H1 (cell line): Measurements from ENCODE around the gene BLOC1S3. TPM values are rescaled to one million over a fixed set of nuclear protein-coding genes. Genes with fewer than 3 reads are reported as not detected.

Experiments
- CTCF ChIA-PET: fragments of 300-600 bp; sonication (Branson Sonifier 250); formaldehyde crosslinking; loops from one replicate; lab custom pipeline; 2021; ENCODE audit not compliant: partially characterized antibody; lab: Charles Lee
- POLR2A ChIA-PET: fragments of 300-600 bp; sonication (Branson Sonifier 250); formaldehyde crosslinking; loops from one replicate; lab custom pipeline; 2021; ENCODE audit warnings: inconsistent platforms; ENCODE audit not compliant: partially characterized antibody; lab: Charles Lee
- DNase-seq, 2 experiments: peaks; one replicate each; pipeline versions ENCODE4 v3.0.0 to v3.0.0-alpha.2; 2010 to 2022; ENCODE audit warnings: low spot score in 2 of 2, low read depth in 1 of 2, mixed read lengths in 1 of 2
- FAIRE-seq: peaks from 2 replicates; lab custom pipeline; 2011; peaks lifted over from hg19 to GRCh38; lab: Jason Lieb, UNC
- H2AFZ ChIP-seq: 2 replicates; pipeline ENCODE4 v1.8.1; 2012; ENCODE audit warnings: low read length, inconsistent platforms
- H2AK5ac ChIP-seq: 2 replicates; pipeline ENCODE4 v1.6.1; 2013; ENCODE audit warnings: low read depth, low read length
- H2BK120ac ChIP-seq: replicated peaks from 2 replicates; pipeline ENCODE3; 2013; ENCODE audit warnings: low read depth, low read length, inconsistent platforms
- H2BK12ac ChIP-seq: 2 replicates; pipeline ENCODE4 v1.6.1; 2013; ENCODE audit warnings: low read depth, low read length
- H2BK15ac ChIP-seq: 2 replicates; pipeline ENCODE4 v1.6.1; 2013; ENCODE audit warnings: low read length
- H2BK20ac ChIP-seq: 2 replicates; pipeline ENCODE4 v1.6.1; 2013; ENCODE audit warnings: low read length
- H2BK5ac ChIP-seq: 2 replicates; pipeline ENCODE4 v1.6.1; 2013; ENCODE audit warnings: low read depth, low read length
- H3K14ac ChIP-seq: 2 replicates; pipeline ENCODE4 v1.6.1; 2013; ENCODE audit warnings: inconsistent platforms; ENCODE audit not compliant: insufficient read length
- H3K18ac ChIP-seq: 2 replicates; pipeline ENCODE4 v1.6.1; 2013; ENCODE audit warnings: low read length; ENCODE audit errors: extremely low read depth
- H3K23ac ChIP-seq: 2 replicates; pipeline ENCODE4 v1.6.1; 2013; ENCODE audit warnings: inconsistent platforms; ENCODE audit not compliant: insufficient read length
- H3K23me2 ChIP-seq: 2 replicates; pipeline ENCODE4 v1.6.1; 2013; ENCODE audit warnings: low read depth, low read length
- H3K27ac ChIP-seq: 2 replicates; pipeline ENCODE4 v1.6.1; 2011; ENCODE audit warnings: low read depth, low read length, inconsistent platforms
- H3K27me3 ChIP-seq, 4 experiments: replicated peaks in 1 of 4; 1 replicate in 1 of 4; 2 replicates in 3 of 4; pipeline versions ENCODE4 v1.6.1 to v1.8.1; 2011 to 2013; ENCODE audit warnings: low read length in 3 of 4, mild to moderate bottlenecking in 3 of 4, inconsistent platforms in 2 of 4, mixed read lengths in 2 of 4, moderate library complexity in 1 of 4; ENCODE audit not compliant: control insufficient read depth in 3 of 4, insufficient read depth in 3 of 4; ENCODE audit errors: extremely low read depth in 1 of 4
- H3K36me3 ChIP-seq, 4 experiments: 2 replicates each; pipeline versions ENCODE4 v1.6.1 to v1.8.1; 2011 to 2013; ENCODE audit warnings: mild to moderate bottlenecking in 4 of 4, low read length in 3 of 4, moderate library complexity in 2 of 4, control low read depth in 1 of 4, inconsistent platforms in 1 of 4; ENCODE audit not compliant: insufficient read depth in 4 of 4, control insufficient read depth in 2 of 4
- H3K4ac ChIP-seq: replicated peaks from 2 replicates; pipeline ENCODE3; 2013; ENCODE audit warnings: low read length, low read depth, mixed read lengths, inconsistent platforms; ENCODE audit not compliant: insufficient read length
- H3K4me1 ChIP-seq, 4 experiments: replicated peaks in 1 of 4; 1 replicate in 1 of 4; 2 replicates in 3 of 4; pipeline versions ENCODE4 v1.6.1 to v1.8.1; 2011 to 2013; ENCODE audit warnings: low read length in 3 of 4, inconsistent platforms in 2 of 4, mixed read lengths in 1 of 4; ENCODE audit not compliant: insufficient read depth in 4 of 4, control insufficient read depth in 3 of 4
- H3K4me2 ChIP-seq, 2 experiments: 2 replicates each; pipeline versions ENCODE4 v1.6.1 to v1.8.1; 2011 to 2013; ENCODE audit warnings: low read depth in 2 of 2, low read length in 2 of 2, control low read depth in 1 of 2, inconsistent platforms in 1 of 2, mild to moderate bottlenecking in 1 of 2; ENCODE audit not compliant: insufficient read depth in 1 of 2
- H3K4me3 ChIP-seq, 4 experiments: fragments of 200-600, 300-600 bp in 1 of 4; sonication (generic), shearing (Covaris generic), sonication (Bioruptor Twin) in 1 of 4; 2 replicates each; pipeline versions ENCODE4 v1.5.1 to v1.8.1; 2011 to 2016; ENCODE audit warnings: low read length in 4 of 4, low read depth in 3 of 4, control low read depth in 2 of 4, inconsistent platforms in 2 of 4, mild to moderate bottlenecking in 2 of 4, mixed read lengths in 1 of 4, moderate library complexity in 1 of 4; ENCODE audit not compliant: insufficient read depth in 2 of 4; ENCODE audit errors: extremely low read depth in 1 of 4
- H3K56ac ChIP-seq: replicated peaks from 2 replicates; pipeline ENCODE3; 2013; ENCODE audit warnings: low read depth, mild to moderate bottlenecking, mixed read lengths, low read length, inconsistent platforms; ENCODE audit not compliant: insufficient read length
- H3K79me1 ChIP-seq: 2 replicates; pipeline ENCODE4 v1.6.1; 2013; ENCODE audit warnings: low read depth, low read length, control low read depth
- H3K79me2 ChIP-seq, 2 experiments: 2 replicates each; pipeline versions ENCODE4 v1.6.1 to v1.8.1; 2012 to 2013; ENCODE audit warnings: low read length in 2 of 2, mild to moderate bottlenecking in 2 of 2, inconsistent platforms in 1 of 2; ENCODE audit not compliant: insufficient read depth in 2 of 2, control insufficient read depth in 1 of 2
- H3K9ac ChIP-seq, 4 experiments: replicated peaks in 1 of 4; 1 replicate in 1 of 4; 2 replicates in 3 of 4; pipeline versions ENCODE4 v1.6.1 to v1.8.1; 2011 to 2013; ENCODE audit warnings: low read depth in 3 of 4, low read length in 3 of 4, control low read depth in 2 of 4, mild to moderate bottlenecking in 2 of 4, moderate library complexity in 2 of 4, inconsistent platforms in 1 of 4; ENCODE audit errors: extremely low read depth in 1 of 4
- H3K9me3 ChIP-seq, 2 experiments: 2 replicates each; pipeline versions ENCODE4 v1.6.1 to v1.8.1; 2012 to 2013; ENCODE audit warnings: mild to moderate bottlenecking in 2 of 2, moderate library complexity in 2 of 2, control low read depth in 1 of 2, inconsistent platforms in 1 of 2, low read depth in 1 of 2, low read length in 1 of 2, mixed read lengths in 1 of 2; ENCODE audit not compliant: insufficient read depth in 2 of 2
- H4K20me1 ChIP-seq, 2 experiments: replicated peaks in 1 of 2; 2 replicates each; pipeline versions ENCODE3 to v1.8.1; 2011 to 2013; ENCODE audit warnings: inconsistent platforms in 2 of 2, low read length in 2 of 2, mild to moderate bottlenecking in 1 of 2; ENCODE audit not compliant: insufficient read depth in 2 of 2, control insufficient read depth in 1 of 2
- H4K5ac ChIP-seq: 2 replicates; pipeline ENCODE4 v1.6.1; 2013; ENCODE audit warnings: low read length, low read depth, mixed read lengths, inconsistent platforms; ENCODE audit not compliant: insufficient read length
- H4K8ac ChIP-seq: 2 replicates; pipeline ENCODE4 v1.8.0; 2013; ENCODE audit warnings: mild to moderate bottlenecking, moderate library complexity, low read length, inconsistent platforms; ENCODE audit not compliant: insufficient read depth; ENCODE audit errors: extremely low read depth
- H4K91ac ChIP-seq: replicated peaks from 2 replicates; pipeline ENCODE3; 2013; ENCODE audit warnings: low read length, mixed read lengths, inconsistent platforms; ENCODE audit not compliant: insufficient read length
- ASH2L ChIP-seq: fragments of 200-600, 300-600 bp; sonication (generic); IDR thresholded peaks from one replicate; pipeline ENCODE4 v1.7.1; 2017; ENCODE audit warnings: low read length
- ATF3 ChIP-seq: IDR thresholded peaks from 2 replicates; pipeline ENCODE4 v1.6.1; 2011; ENCODE audit warnings: low read depth, mild to moderate bottlenecking, low read length; ENCODE audit not compliant: insufficient read depth
- BRCA1 ChIP-seq: IDR thresholded peaks from 2 replicates; pipeline ENCODE4 v1.6.1; 2012; ENCODE audit warnings: low read depth, low read length, improper control_type of control experiment
- CHD2 ChIP-seq: IDR thresholded peaks from 2 replicates; pipeline ENCODE4 v1.6.1; 2012; ENCODE audit warnings: low read length, improper control_type of control experiment
- E2F6 ChIP-seq: IDR thresholded peaks from 2 replicates; pipeline ENCODE4 v1.6.1; 2012; ENCODE audit warnings: inconsistent platforms
- JUN ChIP-seq: IDR thresholded peaks from 2 replicates; pipeline ENCODE4 v1.6.1; 2011; ENCODE audit warnings: low read depth, mild to moderate bottlenecking, improper control_type of control experiment, low read length
- POLR2AphosphoS5 ChIP-seq: IDR thresholded peaks from 2 replicates; pipeline ENCODE4 v1.6.1; 2011; ENCODE audit warnings: low read depth, low read length
- RFX5 ChIP-seq: IDR thresholded peaks from 2 replicates; pipeline ENCODE4 v1.6.1; 2011; ENCODE audit warnings: low read depth, low read length, improper control_type of control experiment, borderline replicate concordance
- SP1 ChIP-seq: IDR thresholded peaks from 2 replicates; pipeline ENCODE4 v1.6.1; 2011; ENCODE audit warnings: low read depth, low read length
- WGBS, 2 experiments: shearing (Covaris generic) in 1 of 2; methylation state at CpG; one replicate each; pipeline versions ENCODE4 v1.1.6 to v1.1.7; 2013 to 2015; ENCODE audit warnings: low lambda C conversion rate in 2 of 2, mixed read lengths in 2 of 2, inconsistent platforms in 1 of 2, low coverage in 1 of 2, missing lambda C conversion rate in 1 of 2; ENCODE audit not compliant: insufficient replicate concordance in 2 of 2, insufficient coverage in 1 of 2, insufficient read length in 1 of 2; ENCODE audit errors: extremely low coverage in 1 of 2, missing lambda C conversion rate in 1 of 2; 5-methylcytosine and 5-hydroxymethylcytosine counted together
- polyA plus RNA-seq, 7 experiments: library from polyadenylated mRNA; depleted of rRNA in 3 of 7; stranded (reverse) in 5 of 7; unstranded in 2 of 7; fragments of >200 nt in 5 of 7; fragments of 200-250 nt in 2 of 7; gene quantifications; 1 replicate in 5 of 7; 2 replicates in 1 of 7; 4 replicates in 1 of 7; pipeline versions ENCODE4 v1.2.1 to v1.2.3, GENCODE V29; 2011 to 2013; ENCODE audit warnings: missing spikeins in 2 of 7, mixed read lengths in 2 of 7
- total RNA-seq: library from RNA; stranded (reverse); fragmentation: NEBNext Ultra II Directional; extraction: Animal tissue kit (Norgen Biotek cat#: 25700); gene quantifications from 2 replicates; pipeline ENCODE4 v1.2.1, GENCODE V29; 2021

Gene BLOC1S3
- total and polyA plus RNA-seq, 2 of the 8 experiments (the other 6 are each of a cell fraction or from before 2014, with no cell fraction given), result 6.0 to 6.1 TPM

GRCh38 chr19:45156751-45157150 lies 21.8 kb upstream of the BLOC1S3 start:
- no peak overlapping the region for H3K27ac ChIP-seq
- POLR2A ChIA-PET, result interaction anchor here (1.2 to 3.3 kb wide), 3 partner anchors 8 to 148 kb away, joined by 3 to 21 read pairs (median 7); no protein-coding TSS in a partner anchor
- no peak overlapping the region for H2BK20ac ChIP-seq
- no peak overlapping the region for H4K5ac ChIP-seq
- H3K4me1 ChIP-seq, result peaks cover 0 to 22% (median 9%) of the 10 kb centered on the region in 4 experiments; a peak in 6 of 7 replicates
- no peak for DNase-seq
- peaks cover 16 to 43% (median 37%) of the 10 kb centered on the region in 4 experiments for H3K27me3 ChIP-seq
- no peak overlapping the region for H2BK120ac ChIP-seq
- no peak for TF ChIP-seq BRCA1
- TF ChIP-seq E2F6, result no peak
- no peak for TF ChIP-seq RFX5
- TF ChIP-seq POLR2AphosphoS5, result no peak
- no peak for TF ChIP-seq JUN
- no peak for TF ChIP-seq CHD2
- TF ChIP-seq ATF3, result no peak
- TF ChIP-seq ASH2L, result no peak
- no peak for TF ChIP-seq SP1
- H2BK5ac ChIP-seq, result no peak overlapping the region
- H4K91ac ChIP-seq, result no peak overlapping the region
- H2AK5ac ChIP-seq, result no peak overlapping the region
- no peak overlapping the region for H3K4me2 ChIP-seq
- no peak overlapping the region for H3K9ac ChIP-seq
- no peak overlapping the region for H3K4me3 ChIP-seq
- H3K23ac ChIP-seq, result no peak overlapping the region
- peaks cover 0 to 8% of the 10 kb centered on the region in 2 experiments; a peak in 1 of 4 replicates for H3K9me3 ChIP-seq
- H3K14ac ChIP-seq, result no peak overlapping the region
- FAIRE-seq, result no peak
- no peak overlapping the region for H2BK12ac ChIP-seq
- H2AFZ ChIP-seq, result no peak overlapping the region
- peaks cover 9% of the 10 kb centered on the region; the same call in 1 of the 2 replicates for H3K23me2 ChIP-seq
- 88% methylated on average over 11 of the region's 11 CpGs; no CpG with 5 or more reads in 1 of the 2 experiments for WGBS, 2 experiments
- H3K18ac ChIP-seq, result no peak overlapping the region
- 0 out of 8 replicates have a peak, but pooled peaks cover 0 to 2% (median 0%) of the 10 kb centered on the region in 4 experiments for H3K36me3 ChIP-seq
- no peaks in the 10 kb centered on the region for H3K79me2 ChIP-seq
- H4K8ac ChIP-seq, result no peak overlapping the region
- H2BK15ac ChIP-seq, result no peak overlapping the region
- H3K56ac ChIP-seq, result no peak overlapping the region
- CTCF ChIA-PET, result interaction anchor here (0.6 to 1.1 kb wide), 5 partner anchors 26 to 182 kb away, joined by 4 to 5 read pairs (median 4); no protein-coding TSS in a partner anchor
- peaks cover 0 to 12% of the 10 kb centered on the region in 2 experiments for H4K20me1 ChIP-seq
- H3K4ac ChIP-seq, result no peak overlapping the region
- no peaks in the 10 kb centered on the region for H3K79me1 ChIP-seq
